HG03045 (cell line): ENCODE results near the gene TMEM238.

Source experiments
- ATAC-seq: cut with Tn5 transposase; IDR thresholded peaks from one replicate; pipeline ENCODE4 v1.9.1; 2021; ENCODE audit warnings: mild to moderate bottlenecking, moderate library complexity; ENCODE audit not compliant: unreplicated experiment

The TMEM238 gene

GRCh38 chr19:55360902-55361301 is 23.2 kb downstream of the TMEM238 start:
- no peak for ATAC-seq

GRCh38 chr19:55358943-55359908 is 24.9 kb downstream of the TMEM238 start:
- ATAC-seq = no peak

GRCh38 chr19:55358493-55358892 is 25.6 kb downstream of the TMEM238 start:
- ATAC-seq = no peak

DNA sequence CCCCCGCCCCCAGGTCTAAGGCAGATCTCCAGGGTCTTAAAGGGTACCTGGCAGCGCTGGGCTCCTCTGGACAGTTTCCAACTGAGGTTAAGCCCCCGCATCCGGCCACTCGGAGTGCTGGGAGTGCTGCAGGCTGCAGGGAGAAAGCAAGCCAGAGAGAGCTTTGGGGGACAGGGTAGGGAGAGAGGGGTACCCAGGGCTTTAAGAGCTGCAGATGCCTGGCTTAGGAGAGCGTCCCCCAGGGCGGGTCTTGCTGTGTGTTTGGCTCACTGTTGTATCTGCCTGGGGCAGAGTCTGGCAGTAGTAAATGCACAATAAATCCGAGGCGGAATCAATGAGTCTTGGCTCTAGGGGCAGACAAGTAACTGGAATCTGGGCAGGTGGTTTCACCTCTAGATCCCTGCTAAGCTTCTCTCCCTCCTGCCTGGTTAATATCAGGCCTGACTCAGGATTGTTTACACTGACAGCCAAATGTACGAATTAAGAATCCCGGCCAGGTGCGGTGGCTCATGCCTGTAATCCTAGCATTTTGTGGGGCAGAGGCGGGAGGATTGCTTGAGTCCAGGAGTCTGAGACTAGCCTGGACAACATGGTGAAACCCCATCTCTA is 28.8 kb downstream of the TMEM238 start:
- no peak for ATAC-seq

- ATAC-seq = no peak
Measured at GRCh38 chr19:55354698-55355212, 29.3 kb downstream of the TMEM238 start, which contains the start of gene COX6B2. Gene COX6B2, minus strand, starts transcription at chr19:55354719. Its CDS starts 198 bp downstream, at chr19:55354521.

DNA sequence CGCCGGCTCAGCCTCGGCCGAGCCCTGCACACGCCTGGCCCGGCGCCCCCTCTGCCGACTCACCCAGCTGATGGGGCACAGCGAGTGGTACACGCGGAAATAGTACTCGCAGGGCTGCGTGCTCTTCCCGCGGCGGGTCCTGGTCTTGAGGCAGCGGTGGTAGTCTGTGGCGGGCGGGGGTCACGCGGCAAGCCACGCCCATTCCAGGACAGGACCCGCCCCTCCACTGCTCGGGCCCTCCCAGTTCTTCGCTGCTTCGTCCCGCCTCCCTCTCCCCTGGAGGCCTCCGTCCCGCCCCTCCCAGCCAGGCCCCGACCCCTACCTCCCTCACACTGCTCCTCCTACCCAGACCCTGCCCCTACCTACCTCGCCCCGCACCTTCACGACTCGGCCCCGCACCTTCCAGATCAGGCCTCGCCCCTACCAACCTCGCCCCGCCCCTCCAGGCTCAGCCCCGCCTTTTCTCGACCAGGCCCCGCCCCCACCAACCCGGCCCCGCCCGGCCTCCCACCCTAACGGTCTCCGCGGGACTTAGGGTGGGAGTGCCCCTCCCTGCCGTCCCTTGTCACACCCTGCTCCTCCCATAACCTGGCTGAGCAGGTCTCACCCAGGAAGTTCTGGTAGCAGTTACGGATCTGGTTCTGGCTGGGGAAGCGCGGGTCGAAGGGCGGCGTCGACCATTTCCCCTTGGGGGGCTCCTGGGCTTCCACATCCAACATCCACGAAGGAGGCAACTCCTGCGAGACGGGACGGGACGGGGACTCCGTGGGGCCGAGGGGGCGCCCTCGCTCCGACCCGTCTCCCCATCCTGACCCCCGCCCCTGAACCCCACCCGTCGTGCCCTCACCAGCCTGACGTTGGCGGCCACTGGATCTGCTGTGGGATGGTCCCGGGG is 30.0 kb downstream of the TMEM238 start:
- ATAC-seq = no peak

DNA sequence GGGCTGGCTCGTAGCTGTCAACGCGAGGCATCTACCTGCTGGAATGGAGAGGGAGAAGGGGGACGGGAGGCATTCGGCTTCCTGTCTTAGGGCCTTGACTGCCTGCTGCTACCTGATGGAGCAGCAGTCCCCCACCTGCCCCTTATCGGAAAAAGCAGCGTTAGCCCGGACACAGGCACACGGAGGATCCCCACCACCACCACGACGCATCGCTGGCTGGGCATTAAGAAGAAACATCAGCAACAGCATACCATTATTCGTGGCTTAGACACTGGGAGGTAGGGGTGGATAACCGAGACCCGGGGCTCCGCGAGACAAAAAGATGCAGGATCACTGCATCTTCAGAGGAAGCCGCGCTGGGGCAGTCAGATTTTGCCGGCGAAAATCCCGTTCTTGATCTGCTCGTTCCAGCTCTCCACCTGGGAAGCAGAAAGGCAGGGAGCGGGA is 30.7 kb downstream of the TMEM238 start:
- no peak for ATAC-seq

GRCh38 chr19:55352549-55353145 is 31.4 kb downstream of the TMEM238 start:
- no peak for ATAC-seq

GRCh38 chr19:55352040-55352439 is 32.1 kb downstream of the TMEM238 start:
- ATAC-seq = no peak

- ATAC-seq = no peak
Measured at GRCh38 chr19:55350620-55351315, 33.3 kb downstream of the TMEM238 start.

DNA sequence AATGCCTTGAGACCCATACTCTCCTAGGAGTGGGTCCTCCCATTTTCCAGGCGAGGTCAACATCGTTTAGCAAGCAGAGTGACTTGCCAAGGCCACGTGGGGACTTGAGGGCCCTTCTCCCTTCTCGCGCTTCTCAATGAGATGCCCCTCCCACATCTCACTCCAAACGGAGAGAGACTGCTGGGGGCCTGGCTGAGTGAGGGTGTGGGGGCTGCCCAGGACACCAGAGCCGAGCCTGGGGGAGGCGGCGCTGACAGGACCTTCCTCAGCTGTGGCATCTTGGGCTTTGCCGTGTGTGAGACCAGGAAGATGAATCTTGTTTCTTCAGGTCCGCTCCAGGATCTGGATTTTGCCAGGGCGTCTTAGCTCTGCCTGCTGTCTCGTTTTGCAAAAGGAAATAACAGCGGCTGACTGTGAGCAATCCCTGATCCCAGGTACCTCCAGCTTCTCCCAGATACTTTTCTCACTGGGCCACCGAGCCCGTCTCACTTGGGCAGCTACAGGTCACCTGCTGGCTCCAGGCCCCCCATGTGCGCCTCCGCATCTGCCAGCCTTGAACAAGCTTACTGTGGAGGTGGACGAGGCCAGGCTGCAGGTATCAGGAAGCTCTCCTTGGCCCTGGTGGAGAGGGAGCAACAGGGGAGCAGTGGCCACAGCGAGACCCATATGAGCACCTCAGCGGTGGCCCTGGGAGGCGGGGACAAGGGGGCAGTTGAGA is 35.6 kb downstream of the TMEM238 start:
- ATAC-seq = no peak

DNA sequence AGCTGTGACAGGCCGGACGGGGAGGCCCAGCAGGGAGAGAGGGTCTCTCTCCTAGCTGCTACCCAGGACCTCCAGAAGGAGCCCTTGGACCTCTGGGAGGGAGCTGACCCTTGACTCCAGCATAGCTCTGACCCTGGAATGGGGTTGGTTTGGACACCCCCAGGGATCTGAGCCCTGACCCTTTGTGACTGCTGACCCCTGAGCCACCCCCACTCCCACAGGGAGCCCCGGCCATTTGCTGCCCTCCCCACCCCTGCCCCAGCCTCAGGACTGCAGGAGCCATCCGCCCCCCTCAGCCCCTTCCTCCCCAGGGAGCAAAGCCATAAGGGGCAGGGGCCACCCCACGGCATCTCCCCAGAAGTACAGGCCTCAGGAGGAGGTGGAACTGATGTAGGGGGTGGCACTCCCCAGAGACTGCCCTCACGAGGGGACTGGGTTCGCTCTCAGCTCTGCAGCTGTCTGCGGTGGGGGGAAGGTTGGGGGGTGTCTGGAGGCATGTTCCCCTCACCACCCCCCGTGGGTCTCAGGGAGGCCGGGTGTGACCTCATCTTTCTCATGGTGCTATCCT is 36.6 kb downstream of the TMEM238 start:
- no peak for ATAC-seq

DNA sequence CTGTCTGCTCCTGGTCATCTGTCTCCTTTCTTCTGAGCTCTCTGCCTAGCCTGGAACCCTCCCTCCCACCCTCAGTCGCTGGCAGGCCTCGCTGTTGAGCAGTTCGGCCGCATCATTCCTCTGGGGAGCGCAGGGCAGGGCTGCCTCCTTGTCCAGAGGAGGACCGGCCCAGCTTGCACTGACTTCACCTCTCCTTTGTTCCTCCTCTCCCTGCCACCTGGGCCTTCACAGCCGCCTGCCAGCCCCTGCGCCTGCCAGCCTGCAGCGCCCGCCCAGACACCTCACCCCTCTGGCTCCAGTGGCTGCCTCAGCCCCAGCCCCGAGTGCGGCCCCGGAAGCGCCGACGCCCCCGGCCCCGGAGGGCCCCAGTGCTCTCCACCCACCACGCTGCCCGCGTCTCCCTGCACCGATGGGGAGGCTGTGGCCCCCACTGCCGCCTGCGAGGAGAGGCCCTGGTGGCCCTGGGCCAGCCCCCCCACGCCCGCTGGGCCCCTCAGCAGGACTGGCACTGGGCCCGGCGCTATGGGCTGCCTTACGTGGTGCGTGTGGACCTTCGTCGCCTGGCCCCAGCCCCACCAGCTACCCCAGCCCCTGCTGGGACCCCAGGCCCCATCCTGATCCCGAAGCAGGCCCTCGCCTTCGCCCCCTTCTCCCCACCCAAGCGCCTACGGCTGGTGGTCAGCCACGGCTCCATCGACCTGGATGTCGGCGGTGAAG is 37.2 kb downstream of the TMEM238 start:
- no peak for ATAC-seq

- no peak for ATAC-seq
Measured at GRCh38 chr19:55345818-55346724, 38.0 kb downstream of the TMEM238 start.

- ATAC-seq = no peak
Measured at GRCh38 chr19:55345101-55345817, 38.8 kb downstream of the TMEM238 start.

- no peak for ATAC-seq
Measured at GRCh38 chr19:55344444-55344843, 39.6 kb downstream of the TMEM238 start.
